ENCODE results near the gene GRHL3. TPM values are rescaled to one million over a fixed set of nuclear protein-coding genes. Genes with fewer than 3 reads are reported as not detected.

GRHL3 gene
- total and polyA plus RNA-seq, 2 donors (not counting 3 experiments of a cell fraction or from before 2014, with no cell fraction given): not detected

DNA sequence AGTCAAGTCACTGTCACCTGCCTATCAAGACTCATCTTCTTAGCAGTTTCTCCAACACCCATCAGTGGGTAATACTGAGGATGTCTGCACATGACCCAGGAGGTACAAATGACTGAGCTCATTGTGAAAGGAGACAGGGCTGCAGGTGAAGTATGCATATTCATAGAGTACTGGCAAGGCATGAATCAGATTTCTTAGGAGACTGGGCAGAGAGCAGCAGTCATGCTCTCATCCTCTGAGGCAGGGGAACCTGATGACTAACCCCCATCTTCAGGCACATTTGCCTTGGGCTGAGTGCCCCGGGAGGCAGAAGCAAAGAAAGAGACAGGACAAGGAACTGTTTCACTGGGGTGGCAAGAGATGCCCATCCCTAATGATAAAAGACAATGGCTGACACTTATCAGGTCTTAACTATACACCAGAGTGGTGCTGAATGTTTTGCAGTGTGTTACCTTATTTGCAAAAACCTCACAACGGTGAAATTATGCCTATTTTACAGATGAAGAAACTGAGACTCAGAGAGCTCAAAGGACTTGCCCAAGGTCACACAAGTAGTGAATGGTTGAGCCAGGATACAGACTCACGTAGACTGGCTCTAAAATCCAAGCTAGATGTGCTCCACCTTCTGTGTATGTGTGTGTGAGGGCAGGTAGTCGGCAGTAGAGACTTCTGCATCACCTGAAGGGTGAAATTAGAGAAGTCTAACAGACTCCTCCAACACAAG lies 9.2 kb upstream of the GRHL3 start:
- H4K20me1 ChIP-seq (replicated peaks; ENCODE audit: control insufficient read depth, extremely low read depth, insufficient read depth, low read length): no peaks in the 10 kb centered on the region
- H3K27me3 ChIP-seq (ENCODE audit: control insufficient read depth in 2 of 2, insufficient read depth in 2 of 2, low read length in 2 of 2): peaks cover 4 to 14% of the 10 kb centered on the region in 2 experiments
- H3K9ac ChIP-seq (replicated peaks; ENCODE audit: extremely low read depth, insufficient read depth, low read length): no peak overlapping the region
- dilution Hi-C loops (cut with MboI; ENCODE audit: extremely low pct_ligation_motif_present, low sequenced_read_pairs) (no loop called here), intact Hi-C loops (cut with micrococcal nuclease) (no loop called here)
- TF ChIP-seq, protein P1, sequence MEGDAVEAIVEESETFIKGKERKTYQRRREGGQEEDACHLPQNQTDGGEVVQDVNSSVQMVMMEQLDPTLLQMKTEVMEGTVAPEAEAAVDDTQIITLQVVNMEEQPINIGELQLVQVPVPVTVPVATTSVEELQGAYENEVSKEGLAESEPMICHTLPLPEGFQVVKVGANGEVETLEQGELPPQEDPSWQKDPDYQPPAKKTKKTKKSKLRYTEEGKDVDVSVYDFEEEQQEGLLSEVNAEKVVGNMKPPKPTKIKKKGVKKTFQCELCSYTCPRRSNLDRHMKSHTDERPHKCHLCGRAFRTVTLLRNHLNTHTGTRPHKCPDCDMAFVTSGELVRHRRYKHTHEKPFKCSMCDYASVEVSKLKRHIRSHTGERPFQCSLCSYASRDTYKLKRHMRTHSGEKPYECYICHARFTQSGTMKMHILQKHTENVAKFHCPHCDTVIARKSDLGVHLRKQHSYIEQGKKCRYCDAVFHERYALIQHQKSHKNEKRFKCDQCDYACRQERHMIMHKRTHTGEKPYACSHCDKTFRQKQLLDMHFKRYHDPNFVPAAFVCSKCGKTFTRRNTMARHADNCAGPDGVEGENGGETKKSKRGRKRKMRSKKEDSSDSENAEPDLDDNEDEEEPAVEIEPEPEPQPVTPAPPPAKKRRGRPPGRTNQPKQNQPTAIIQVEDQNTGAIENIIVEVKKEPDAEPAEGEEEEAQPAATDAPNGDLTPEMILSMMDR (IDR thresholded peaks at IDR 0.05; ENCODE audit: extremely low read depth in 1 of 2, insufficient read depth in 1 of 2, low read depth in 1 of 2, low read length in 2 of 2): no peak
- TF ChIP-seq GATA2 (IDR thresholded peaks at IDR 0.05; ENCODE audit: insufficient read depth, insufficient read length, low read depth, low read length) (no peak), FOS (IDR thresholded peaks at IDR 0.05; ENCODE audit: borderline replicate concordance, insufficient read depth, low read length) (no peak), POLR2A (IDR thresholded peaks at IDR 0.05; ENCODE audit: low read depth, low read length) (no peak), POLR2AphosphoS5 (IDR thresholded peaks at IDR 0.05; ENCODE audit: insufficient read depth, low read depth, low read length) (no peak), EZH2 (IDR thresholded peaks at IDR 0.05; ENCODE audit: borderline replicate concordance, low read depth, low read length, severe bottlenecking) (no peak), MYC (IDR thresholded peaks at IDR 0.05; ENCODE audit: low read depth, low read length) (no peak), JUN (IDR thresholded peaks at IDR 0.05; ENCODE audit: borderline replicate concordance, insufficient read depth, insufficient read length, low read depth) (no peak)
- TF ChIP-seq, protein P2, sequence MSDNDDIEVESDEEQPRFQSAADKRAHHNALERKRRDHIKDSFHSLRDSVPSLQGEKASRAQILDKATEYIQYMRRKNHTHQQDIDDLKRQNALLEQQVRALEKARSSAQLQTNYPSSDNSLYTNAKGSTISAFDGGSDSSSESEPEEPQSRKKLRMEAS (IDR thresholded peaks at IDR 0.05; ENCODE audit: insufficient read depth, insufficient read length): no peak
- no peak for DNase-seq (ENCODE audit: low read depth, low spot score)
- H3K79me2 ChIP-seq (ENCODE audit: control insufficient read depth, insufficient read depth, low read length): no peaks in the 10 kb centered on the region
- FAIRE-seq: no peak
- POLR2A ChIA-PET: no interaction called here
- H2AFZ ChIP-seq (ENCODE audit: low read depth, low read length): no peak overlapping the region
- no peak overlapping the region for H3K4me2 ChIP-seq (ENCODE audit: insufficient read depth, low read length)
- H3K36me3 ChIP-seq (ENCODE audit: control insufficient read depth in 2 of 2, extremely low read depth in 1 of 2, insufficient read depth in 2 of 2, low read length in 2 of 2): no peaks in the 10 kb centered on the region
- H3K9me3 ChIP-seq (replicated peaks; ENCODE audit: control insufficient read depth, insufficient read depth, low read length): no peaks in the 10 kb centered on the region
- CTCF ChIA-PET: interaction anchor here (0.7 to 2.9 kb wide), 5 partner anchors 8 to 111 kb away, joined by 3 to 19 read pairs (median 5); no protein-coding TSS in a partner anchor
- H3K4me3 ChIP-seq (replicated peaks in 1 of 3; ENCODE audit: insufficient read depth in 1 of 3, low read depth in 1 of 3, low read length in 3 of 3): no peak overlapping the region
- no peaks in the 10 kb centered on the region for H3K4me1 ChIP-seq (ENCODE audit: control insufficient read depth, extremely low read depth, insufficient read depth, low read length)
- H3K27ac ChIP-seq (ENCODE audit: insufficient read depth, low read depth, low read length): no peak overlapping the region
- H3K9me1 ChIP-seq (replicated peaks; ENCODE audit: control insufficient read depth, extremely low read depth, insufficient read depth, low read length): no peaks in the 10 kb centered on the region
- BruUV-seq (replicated peaks): no TSS peak
